OCI-LY1 (cell line): ENCODE measurements around the gene HAAO.

Source experiments
- EZH2 ChIP-seq: fragments of 200-600 bp; sonication (generic), shearing (Covaris generic); IDR thresholded peaks from 2 replicates; pipeline ENCODE4 v1.8.0; 2017; ENCODE audit warnings: borderline replicate concordance, mixed run types, mild to moderate bottlenecking, antibody characterized with exemption, low read length, moderate library complexity, mixed read lengths
- TF ChIP-seq, protein P1 (sequence below): fragments of 200-600 bp; sonication (generic), shearing (Covaris generic); IDR thresholded peaks from 2 replicates; pipeline ENCODE4 v1.5.1; 2017; ENCODE audit warnings: mild to moderate bottlenecking, antibody characterized with exemption, low read length, moderate library complexity, mixed read lengths

GRCh38 chr2:42788478-42788793, 3.9 kb downstream of the HAAO start:
- TF ChIP-seq EZH2: no peak
- TF ChIP-seq, protein P1, sequence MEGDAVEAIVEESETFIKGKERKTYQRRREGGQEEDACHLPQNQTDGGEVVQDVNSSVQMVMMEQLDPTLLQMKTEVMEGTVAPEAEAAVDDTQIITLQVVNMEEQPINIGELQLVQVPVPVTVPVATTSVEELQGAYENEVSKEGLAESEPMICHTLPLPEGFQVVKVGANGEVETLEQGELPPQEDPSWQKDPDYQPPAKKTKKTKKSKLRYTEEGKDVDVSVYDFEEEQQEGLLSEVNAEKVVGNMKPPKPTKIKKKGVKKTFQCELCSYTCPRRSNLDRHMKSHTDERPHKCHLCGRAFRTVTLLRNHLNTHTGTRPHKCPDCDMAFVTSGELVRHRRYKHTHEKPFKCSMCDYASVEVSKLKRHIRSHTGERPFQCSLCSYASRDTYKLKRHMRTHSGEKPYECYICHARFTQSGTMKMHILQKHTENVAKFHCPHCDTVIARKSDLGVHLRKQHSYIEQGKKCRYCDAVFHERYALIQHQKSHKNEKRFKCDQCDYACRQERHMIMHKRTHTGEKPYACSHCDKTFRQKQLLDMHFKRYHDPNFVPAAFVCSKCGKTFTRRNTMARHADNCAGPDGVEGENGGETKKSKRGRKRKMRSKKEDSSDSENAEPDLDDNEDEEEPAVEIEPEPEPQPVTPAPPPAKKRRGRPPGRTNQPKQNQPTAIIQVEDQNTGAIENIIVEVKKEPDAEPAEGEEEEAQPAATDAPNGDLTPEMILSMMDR: no peak
